ENCODE results near the gene NOS3.

The NOS3 gene

DNA sequence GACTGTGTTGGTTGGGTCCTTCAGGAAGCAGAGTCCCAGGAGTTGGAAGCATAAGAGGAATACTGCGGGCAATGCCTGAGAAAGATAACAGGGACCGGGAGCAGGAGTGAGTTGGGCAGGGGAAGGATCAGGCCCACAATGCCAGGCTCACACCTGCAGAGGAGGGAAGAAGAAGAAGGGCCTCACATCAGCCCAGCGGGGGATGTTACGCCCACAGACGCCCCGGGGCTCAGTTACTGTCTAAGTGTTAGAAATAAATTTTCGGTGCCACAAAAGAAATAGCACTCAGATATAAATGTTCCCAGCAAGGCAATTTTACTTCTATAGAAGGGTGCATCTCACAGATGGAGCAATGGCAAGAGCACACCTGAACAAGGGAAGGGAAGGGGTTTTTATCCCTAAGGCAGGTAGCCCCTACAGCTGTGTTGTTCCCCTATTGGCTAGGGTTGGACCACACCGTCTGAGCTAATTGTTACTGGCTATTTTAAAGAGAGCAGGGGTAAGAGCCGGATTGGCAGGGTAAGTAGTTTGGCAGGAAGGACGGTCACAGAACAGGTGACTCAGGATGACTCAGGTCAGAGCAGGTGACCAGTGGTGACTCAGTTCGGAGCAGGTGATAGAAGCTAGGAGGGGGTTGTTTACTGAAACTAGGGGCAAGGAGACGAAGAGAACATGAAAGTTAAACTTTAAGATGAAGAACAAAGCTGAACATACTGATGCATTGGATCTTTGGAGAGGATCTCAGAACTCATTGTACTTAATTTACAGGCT lies at the start of gene NOS3:
Gene NOS3 (plus strand): TSS at position 602 of the 771 bp plus-strand sequence. CDS start 2,787 bp downstream, outside the sequence.
- DNase-seq: no peak

DNA sequence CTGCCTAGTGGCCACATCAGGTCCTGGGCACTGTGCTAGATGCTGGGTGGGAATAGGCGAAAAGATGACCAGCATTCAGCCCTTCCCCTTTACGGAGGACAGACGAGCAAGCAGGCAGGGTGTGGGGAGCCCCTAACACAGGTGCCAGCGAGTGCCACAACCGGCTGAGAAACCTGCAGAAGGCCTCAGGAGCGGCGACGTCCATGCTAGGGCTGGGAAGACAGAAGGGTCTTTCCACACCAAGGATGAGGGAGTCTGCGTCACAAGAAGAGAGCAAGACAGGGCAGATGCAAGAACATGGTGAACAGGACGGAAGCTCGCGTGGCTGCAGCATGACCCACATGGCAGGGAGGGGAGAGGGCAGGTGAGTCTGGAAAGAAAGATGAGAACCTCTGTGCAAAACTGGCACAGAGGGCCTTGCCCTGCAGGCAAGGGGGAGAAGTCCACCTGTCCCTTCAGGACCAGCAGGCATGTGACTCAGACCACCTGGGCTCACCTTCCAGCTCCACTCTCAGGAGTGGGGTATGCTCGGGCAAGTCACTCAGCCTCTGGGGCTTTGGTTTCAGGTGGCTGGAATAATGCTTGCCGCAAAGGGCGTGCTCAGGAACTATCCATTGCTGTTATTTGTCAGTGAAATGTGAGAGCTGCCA lies 49.3 kb upstream of the NOS3 start:
- peak; percentile 66 for DNase-seq

- peak; percentile 76 for DNase-seq
These were observed 48.7 kb upstream of the NOS3 start for GRCh38 chr7:150942001-150942590.

DNA sequence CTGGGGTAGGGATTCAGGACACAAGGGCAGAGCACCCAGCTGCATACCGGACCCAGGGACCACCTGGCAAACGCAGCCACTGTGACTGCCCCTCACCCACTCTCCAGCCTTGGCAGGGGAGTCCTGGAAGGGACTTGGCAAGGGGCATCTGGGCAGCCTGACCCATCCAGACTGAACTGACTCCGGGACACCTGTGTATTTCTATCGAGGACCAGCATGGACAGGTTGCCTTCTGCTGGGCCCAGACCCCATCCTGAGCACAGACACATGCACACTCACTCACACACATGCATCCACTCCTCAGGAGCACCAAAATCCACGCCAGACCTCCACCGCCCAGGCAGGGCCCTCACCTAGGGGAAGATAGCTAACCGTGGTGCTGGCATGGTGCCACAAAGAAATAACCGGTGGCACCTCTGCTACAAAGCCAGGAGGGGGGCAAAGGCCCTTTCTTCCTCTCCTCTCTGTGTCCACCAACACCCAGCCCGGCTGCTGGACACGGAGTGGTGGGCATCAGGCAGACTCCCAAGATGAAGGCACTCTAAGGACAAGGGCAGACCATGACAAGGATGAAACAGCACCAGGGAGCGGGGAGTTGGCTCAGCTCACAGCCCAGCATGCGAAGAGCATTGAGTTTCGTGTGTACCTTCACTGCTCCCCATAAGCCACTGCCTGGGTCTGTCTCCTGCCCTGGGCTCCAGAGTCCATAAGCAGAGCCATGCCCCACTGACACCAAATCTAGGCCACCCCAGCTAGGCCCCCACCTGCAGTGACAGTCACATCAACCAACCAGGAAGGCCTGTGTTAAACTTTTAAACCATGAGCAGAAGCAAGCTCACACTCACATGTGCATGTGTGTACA lies 48.0 kb upstream of the NOS3 start:
- DNase-seq: no peak

- no peak for DNase-seq
These were observed 47.4 kb upstream of the NOS3 start for GRCh38 chr7:150943453-150943814.

GRCh38 chr7:150944066-150945042 lies 46.5 kb upstream of the NOS3 start:
- no peak for DNase-seq

DNA sequence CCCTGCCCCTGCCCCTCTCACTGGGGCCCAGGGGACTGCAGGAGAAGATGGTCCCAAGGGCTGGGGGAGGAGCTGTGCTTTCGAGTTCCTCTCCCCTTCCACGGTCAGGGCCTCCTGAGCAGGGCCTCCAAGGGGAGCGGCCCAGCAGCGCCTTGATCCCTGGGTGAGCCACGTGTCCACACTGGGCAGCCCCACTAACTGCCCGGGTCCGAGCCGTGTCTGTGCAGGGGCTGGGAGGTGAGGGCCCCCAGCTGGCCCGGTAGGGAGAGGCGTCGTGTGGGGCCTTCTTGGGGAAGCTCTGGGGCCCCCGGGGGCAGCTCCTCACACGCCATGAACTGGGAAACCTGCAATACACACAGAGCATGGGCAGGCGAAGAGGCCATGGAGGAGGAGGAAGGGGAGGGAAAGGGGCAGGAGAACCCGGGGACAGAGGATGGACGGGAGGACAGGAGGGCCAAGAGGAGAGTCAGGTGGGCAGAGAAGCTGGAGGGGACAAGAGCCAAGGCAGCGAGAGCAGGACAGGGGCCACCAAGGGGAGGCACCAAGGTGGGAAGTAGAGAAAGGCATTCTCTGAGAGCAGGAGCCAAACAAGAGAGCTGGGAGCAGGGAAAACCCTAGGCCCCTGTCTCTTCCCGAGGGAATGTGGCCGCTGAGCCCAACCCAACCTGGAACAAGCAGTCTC lies 45.5 kb upstream of the NOS3 start:
- no peak for DNase-seq

GRCh38 chr7:150945853-150946420 lies 44.9 kb upstream of the NOS3 start:
- no peak for DNase-seq

GRCh38 chr7:150946421-150947240 lies 44.2 kb upstream of the NOS3 start:
- DNase-seq: no peak

DNA sequence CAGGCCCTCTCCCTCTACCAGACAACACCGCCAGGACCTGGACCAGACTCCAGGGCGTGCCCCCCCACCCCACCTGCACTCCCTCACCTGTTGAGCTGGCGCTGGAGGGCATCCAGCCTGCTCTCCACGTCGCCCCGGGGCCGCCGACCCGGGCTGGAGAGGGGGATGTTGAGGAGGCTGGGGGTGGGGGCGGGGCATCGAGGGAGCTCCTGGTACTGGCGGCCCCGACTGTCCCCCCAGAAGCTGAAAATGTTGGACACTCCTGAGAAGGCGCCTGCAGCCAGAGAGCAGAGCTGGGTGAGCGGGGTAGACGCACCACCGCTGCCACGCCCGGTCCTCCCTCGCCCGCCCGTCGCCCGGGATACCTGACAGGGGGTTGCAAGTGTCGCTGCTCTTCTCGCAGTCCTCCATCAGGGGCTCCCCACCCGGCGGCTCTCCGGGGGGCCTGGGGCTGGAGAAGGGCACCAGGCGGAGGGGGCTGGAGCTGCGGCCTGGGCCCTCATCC lies 43.5 kb upstream of the NOS3 start:
- no peak for DNase-seq

GRCh38 chr7:150947761-150948651 lies 42.8 kb upstream of the NOS3 start:
- no peak for DNase-seq

- DNase-seq: no peak
These were observed 42.0 kb upstream of the NOS3 start for GRCh38 chr7:150948791-150949251.

DNA sequence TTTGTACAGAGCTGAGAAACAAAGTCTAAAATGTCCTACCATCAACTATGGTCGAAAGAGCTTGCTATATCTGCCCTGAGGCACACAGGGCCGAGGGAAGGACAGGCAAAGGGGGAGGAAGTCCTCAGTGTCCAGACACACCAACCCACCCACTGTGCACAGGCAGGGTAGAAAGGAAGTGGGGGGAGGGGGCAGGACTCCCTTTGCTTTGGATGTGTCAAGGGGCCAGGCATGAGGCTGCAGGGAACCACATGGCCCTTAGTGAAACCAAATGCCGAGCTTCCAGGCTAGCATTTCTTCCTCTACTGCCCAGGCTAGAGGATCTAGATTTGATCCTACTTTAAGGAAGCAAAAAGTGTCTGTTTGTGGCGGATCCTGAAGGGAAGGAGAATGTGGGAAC lies 41.3 kb upstream of the NOS3 start:
- DNase-seq: no peak

- DNase-seq: no peak
These were observed 40.8 kb upstream of the NOS3 start for GRCh38 chr7:150949971-150950491.

DNA sequence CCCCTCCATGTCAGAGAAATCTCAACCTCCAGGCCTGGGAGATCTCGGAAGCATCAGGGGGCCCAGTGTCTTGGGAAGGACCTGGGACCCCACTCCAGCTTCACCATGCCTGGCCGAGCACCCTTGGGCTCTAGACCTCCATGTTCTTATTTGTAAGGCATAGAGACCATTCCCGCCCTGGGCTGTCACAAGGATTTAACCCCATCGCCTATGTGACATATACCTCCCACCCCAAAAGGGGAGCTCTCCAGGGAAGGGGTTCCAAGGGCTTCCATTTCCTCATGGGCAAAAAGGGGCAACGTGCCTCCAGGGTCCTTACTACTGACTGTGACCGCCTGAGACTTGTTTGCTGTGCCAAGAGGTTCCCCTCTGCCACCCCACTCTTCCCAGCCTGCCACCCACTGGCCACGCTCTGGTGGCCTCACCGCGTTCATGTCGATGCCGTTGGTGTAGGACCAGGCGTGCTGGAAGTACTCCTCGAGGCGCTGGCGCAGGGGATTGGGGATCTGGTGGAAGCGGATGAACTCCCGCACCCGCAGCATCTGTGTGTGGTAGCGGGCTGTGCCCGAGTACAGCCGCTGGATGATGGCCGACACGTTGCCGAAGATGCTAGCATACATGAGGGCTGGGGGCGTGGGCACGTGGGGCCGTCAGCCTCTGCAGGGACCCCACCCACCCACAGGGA lies 40.2 kb upstream of the NOS3 start:
- DNase-seq: no peak

- DNase-seq: no peak
These were observed 39.7 kb upstream of the NOS3 start for GRCh38 chr7:150951181-150951520.

DNA sequence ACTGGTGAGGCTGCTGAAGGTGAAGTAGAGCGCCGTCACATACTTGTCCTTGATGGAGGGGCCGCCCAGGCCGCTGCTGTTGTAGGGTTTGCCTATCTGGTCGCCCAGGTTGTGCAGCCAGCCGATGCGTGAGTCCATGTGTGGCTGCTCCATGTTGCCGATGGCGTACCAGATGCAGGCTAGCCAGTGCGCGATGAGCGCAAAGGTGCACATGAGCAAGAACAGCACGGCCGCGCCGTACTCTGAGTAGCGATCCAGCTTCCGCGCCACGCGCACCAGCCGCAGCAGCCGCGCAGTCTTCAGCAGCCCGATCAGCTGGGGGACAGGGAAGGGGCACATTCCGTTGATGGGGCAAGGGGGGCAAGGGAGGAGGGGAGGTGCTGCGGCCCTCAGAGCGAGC lies 39.3 kb upstream of the NOS3 start:
- no peak for DNase-seq
